HCT116 (cell line): ENCODE results near the gene ALPL. TPM values are rescaled to one million over a fixed set of nuclear protein-coding genes. Genes with fewer than 3 reads are reported as not detected.

ENCODE experiments used
- ATAC-seq: fragments of 200-7000 bp; cut with Tn5 transposase; 2 replicates; pipeline ENCODE4 v1.9.1; 2020; ENCODE audit warnings: mild to moderate bottlenecking, moderate library complexity
- BruUV-seq: library from RNA; stranded (reverse); fragments of 400-500 nt; replicated peaks from 2 replicates; lab custom pipeline; 2021; lab: Mats Ljungman, UMichigan
- CTCF ChIA-PET: fragments of 300-600 bp; sonication (Branson Sonifier 250); formaldehyde crosslinking; loops from one replicate; lab custom pipeline; 2021; ENCODE audit warnings: antibody characterized with exemption; lab: Charles Lee
- POLR2A ChIA-PET: fragments of 300-600, 350-600 bp; sonication (Branson Sonifier 250); formaldehyde crosslinking; loops from one replicate; lab custom pipeline; 2021; ENCODE audit warnings: antibody characterized with exemption; lab: Charles Lee
- RAD21 ChIA-PET, 2 experiments: fragments of 300-600 bp; sonication (Branson Sonifier 250); formaldehyde crosslinking; loops; one replicate each; lab custom pipeline; 2023; ENCODE audit warnings: low total read pairs in 2 of 2; ENCODE audit not compliant: uncharacterized antibody in 2 of 2, unreplicated experiment in 2 of 2, low non-redundant PET in 1 of 2; lab: Charles Lee
- DNase-seq: peaks from one replicate; pipeline ENCODE4 v3.0.0-alpha.2; 2010; ENCODE audit warnings: low read depth, low spot score
- H2AFZ ChIP-seq: fragments of 200-600 bp; shearing (Covaris generic), sonication (generic); 2 replicates; pipeline ENCODE4 v1.6.1; 2017; ENCODE audit warnings: low read depth, mixed run types, mixed read lengths, antibody characterized with exemption, low read length; ENCODE audit not compliant: poor library complexity, severe bottlenecking
- H3K27ac ChIP-seq: 2 replicates; pipeline ENCODE4 v1.5.1; 2012; ENCODE audit warnings: low read depth, low read length
- H3K27me3 ChIP-seq: fragments of 200-600 bp; sonication (generic); 2 replicates; pipeline ENCODE4 v1.6.1; 2016; ENCODE audit warnings: mixed run types, low read length, mixed read lengths; ENCODE audit not compliant: insufficient read depth
- H3K36me3 ChIP-seq, 2 experiments: fragments of 200-500 bp in 1 of 2; fragments of 200-600 bp in 1 of 2; sonication (Bioruptor generic) in 1 of 2; sonication (generic) in 1 of 2; 2 replicates each; pipeline versions ENCODE4 v1.5.1 to v1.6.1; 2014 to 2016; ENCODE audit warnings: low read length in 2 of 2, inconsistent platforms in 1 of 2, mixed read lengths in 1 of 2, mixed run types in 1 of 2; ENCODE audit not compliant: insufficient read depth in 2 of 2, control insufficient read depth in 1 of 2
- H3K4me1 ChIP-seq, 2 experiments: fragments of 200-600 bp in 1 of 2; sonication (generic) in 1 of 2; 2 replicates each; pipeline versions ENCODE4 v1.5.1 to v1.6.1; 2012 to 2017; ENCODE audit warnings: low read length in 2 of 2, inconsistent platforms in 1 of 2, mild to moderate bottlenecking in 1 of 2, mixed read lengths in 1 of 2, mixed run types in 1 of 2, moderate library complexity in 1 of 2; ENCODE audit not compliant: insufficient read depth in 2 of 2, control insufficient read depth in 1 of 2
- H3K4me2 ChIP-seq: fragments of 200-600 bp; sonication (generic); 2 replicates; pipeline ENCODE4 v1.6.1; 2017; ENCODE audit warnings: mixed run types, low read length, mixed read lengths
- H3K4me3 ChIP-seq, 2 experiments: fragments of 200-600 bp in 1 of 2; sonication (generic) in 1 of 2; replicated peaks in 1 of 2; 2 replicates each; pipeline ENCODE4 v1.5.1; 2011 to 2016; ENCODE audit warnings: low read length in 2 of 2, control low read depth in 1 of 2, low read depth in 1 of 2, mild to moderate bottlenecking in 1 of 2, mixed read lengths in 1 of 2, mixed run types in 1 of 2
- H3K79me2 ChIP-seq: fragments of 200-600 bp; sonication (generic); 2 replicates; pipeline ENCODE4 v1.6.1; 2017; ENCODE audit warnings: mild to moderate bottlenecking, mixed run types, low read length, moderate library complexity, mixed read lengths; ENCODE audit not compliant: insufficient read depth
- H3K9ac ChIP-seq: fragments of 200-600 bp; sonication (generic); 2 replicates; pipeline ENCODE4 v1.6.1; 2016; ENCODE audit warnings: low read length, mixed read lengths
- H3K9me2 ChIP-seq: fragments of 200-600 bp; sonication (generic), shearing (Covaris generic); 2 replicates; pipeline ENCODE4 v1.6.1; 2017; ENCODE audit warnings: mixed run types, mild to moderate bottlenecking, moderate library complexity; ENCODE audit not compliant: insufficient read depth
- H3K9me3 ChIP-seq, 2 experiments: fragments of 200-500 bp in 1 of 2; fragments of 200-600 bp in 1 of 2; sonication (Bioruptor generic) in 1 of 2; sonication (generic) in 1 of 2; 2 replicates each; pipeline ENCODE4 v1.6.1; 2014 to 2017; ENCODE audit warnings: low read length in 2 of 2, mixed read lengths in 2 of 2, inconsistent platforms in 1 of 2, low read depth in 1 of 2, mild to moderate bottlenecking in 1 of 2, mixed run types in 1 of 2, moderate library complexity in 1 of 2; ENCODE audit not compliant: control insufficient read depth in 1 of 2, insufficient read depth in 1 of 2
- H4K20me1 ChIP-seq: fragments of 200-600 bp; sonication (generic), shearing (Covaris generic); 2 replicates; pipeline ENCODE4 v1.6.1; 2017; ENCODE audit warnings: mixed run types, mild to moderate bottlenecking, moderate library complexity; ENCODE audit not compliant: insufficient read depth
- CEBPB ChIP-seq: IDR thresholded peaks from 2 replicates; pipeline ENCODE4 v1.6.1; 2012; ENCODE audit warnings: low read depth
- EGR1 ChIP-seq: IDR thresholded peaks from 2 replicates; pipeline ENCODE4 v1.6.1; 2012; ENCODE audit warnings: low read depth
- EZH2phosphoT487 ChIP-seq: fragments of 200-600 bp; IDR thresholded peaks from 2 replicates; pipeline ENCODE4 v1.6.1; 2018; ENCODE audit warnings: antibody characterized with exemption, borderline replicate concordance
- FOSL1 ChIP-seq: IDR thresholded peaks from 2 replicates; pipeline ENCODE4 v1.6.1; 2012; ENCODE audit warnings: low read depth
- POLR2AphosphoS5 ChIP-seq: IDR thresholded peaks from 2 replicates; pipeline ENCODE4 v1.6.1; 2011; ENCODE audit warnings: mild to moderate bottlenecking, low read depth, low read length, moderate library complexity
- RAD21 ChIP-seq: IDR thresholded peaks from 2 replicates; pipeline ENCODE4 v1.6.1; 2012; ENCODE audit warnings: low read depth, mild to moderate bottlenecking
- SIN3A ChIP-seq: IDR thresholded peaks from 2 replicates; pipeline ENCODE4 v1.6.1; 2012; ENCODE audit warnings: low read depth
- YY1 ChIP-seq: IDR thresholded peaks from 2 replicates; pipeline ENCODE4 v1.6.1; 2011; ENCODE audit warnings: low read length, low read depth, moderate library complexity, mild to moderate bottlenecking; ENCODE audit not compliant: insufficient replicate concordance; ENCODE audit errors: extremely low read depth
- ZFX ChIP-seq: fragments of 450-650 bp; IDR thresholded peaks from 2 replicates; pipeline ENCODE4 v1.6.1; 2017
- ZNF274 ChIP-seq: fragments of 200-500 bp; sonication (Bioruptor generic); IDR thresholded peaks from 2 replicates; pipeline ENCODE4 v1.6.1; 2014; ENCODE audit warnings: mild to moderate bottlenecking, low read depth, low read length, inconsistent platforms
- intact Hi-C: fragments of 100-400 bp; cut with micrococcal nuclease; formaldehyde crosslinking; loops from 2 replicates; pipeline ENCODE4 v1.10.0; 2022
- total RNA-seq: library from RNA; stranded (reverse); gene quantifications from one replicate; pipeline ENCODE4 v1.2.1, GENCODE V29; 2021; ENCODE audit not compliant: unreplicated experiment
- TF ChIP-seq, protein P1 (sequence below), 3 experiments: fragments of 200-600 bp in 1 of 3; sonication (generic) in 1 of 3; IDR thresholded peaks in 2 of 3; conservative IDR thresholded peaks in 1 of 3; 2 replicates each; pipeline ENCODE4 v1.5.1; 2012 to 2017; ENCODE audit warnings: low read depth in 2 of 3, low read length in 2 of 3, antibody characterized with exemption in 1 of 3, borderline replicate concordance in 1 of 3, control low read depth in 1 of 3, mild to moderate bottlenecking in 1 of 3, mixed read lengths in 1 of 3, mixed run types in 1 of 3, moderate library complexity in 1 of 3; ENCODE audit not compliant: insufficient read depth in 1 of 3
- TF ChIP-seq, protein P2 (sequence below): IDR thresholded peaks from 2 replicates; pipeline ENCODE4 v1.6.1; 2012

ALPL gene
- total RNA-seq, 1 experiment from 2014 or later: 0.61 TPM

DNA sequence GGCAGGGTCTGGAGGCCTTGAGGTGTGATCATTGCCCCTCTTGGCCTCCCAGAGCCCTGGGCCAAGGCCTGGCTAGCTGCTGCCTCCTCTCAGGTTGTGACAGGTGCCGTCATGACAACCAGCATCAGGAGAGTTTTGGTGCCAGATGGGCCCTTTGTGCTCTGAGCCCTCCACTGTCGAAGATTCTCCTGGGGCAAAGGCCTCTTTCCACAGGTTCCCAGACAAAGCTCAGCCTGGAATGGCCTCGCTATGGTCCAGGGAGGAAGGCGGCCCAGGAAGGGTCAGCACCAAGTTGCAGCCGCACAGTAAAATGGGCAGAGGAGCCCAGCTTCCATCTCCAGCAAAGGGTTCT is 78.4 kb downstream of the ALPL start:
- H3K4me1 ChIP-seq: peaks cover 20 to 40% of the 10 kb centered on the region in 2 experiments
- H2AFZ ChIP-seq: no peak overlapping the region
- H3K79me2 ChIP-seq: no peaks in the 10 kb centered on the region
- ATAC-seq: no peak; the same call in 1 of the 2 replicates
- no peaks in the 10 kb centered on the region for H3K27me3 ChIP-seq
- DNase-seq: no peak
- peak overlapping the region in 1 of 2 experiments; percentile 22; a peak in 1 of 4 replicates for H3K4me3 ChIP-seq
- ChIA-PET CTCF (interaction anchor here (1.4 kb wide), 1 partner anchor 219 kb away, joined by 4 read pairs; no protein-coding TSS in a partner anchor), POLR2A (no interaction called here), RAD21 (no interaction called here)
- TF ChIP-seq EGR1 (no peak), POLR2AphosphoS5 (no peak), ZNF274 (no peak), EZH2phosphoT487 (no peak), YY1 (no peak), FOSL1 (no peak), RAD21 (no peak), CEBPB (no peak), ZFX (no peak), SIN3A (no peak)
- TF ChIP-seq, protein P1, sequence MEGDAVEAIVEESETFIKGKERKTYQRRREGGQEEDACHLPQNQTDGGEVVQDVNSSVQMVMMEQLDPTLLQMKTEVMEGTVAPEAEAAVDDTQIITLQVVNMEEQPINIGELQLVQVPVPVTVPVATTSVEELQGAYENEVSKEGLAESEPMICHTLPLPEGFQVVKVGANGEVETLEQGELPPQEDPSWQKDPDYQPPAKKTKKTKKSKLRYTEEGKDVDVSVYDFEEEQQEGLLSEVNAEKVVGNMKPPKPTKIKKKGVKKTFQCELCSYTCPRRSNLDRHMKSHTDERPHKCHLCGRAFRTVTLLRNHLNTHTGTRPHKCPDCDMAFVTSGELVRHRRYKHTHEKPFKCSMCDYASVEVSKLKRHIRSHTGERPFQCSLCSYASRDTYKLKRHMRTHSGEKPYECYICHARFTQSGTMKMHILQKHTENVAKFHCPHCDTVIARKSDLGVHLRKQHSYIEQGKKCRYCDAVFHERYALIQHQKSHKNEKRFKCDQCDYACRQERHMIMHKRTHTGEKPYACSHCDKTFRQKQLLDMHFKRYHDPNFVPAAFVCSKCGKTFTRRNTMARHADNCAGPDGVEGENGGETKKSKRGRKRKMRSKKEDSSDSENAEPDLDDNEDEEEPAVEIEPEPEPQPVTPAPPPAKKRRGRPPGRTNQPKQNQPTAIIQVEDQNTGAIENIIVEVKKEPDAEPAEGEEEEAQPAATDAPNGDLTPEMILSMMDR (IDR thresholded peaks at IDR 0.05 in 2 of 3, conservative IDR thresholded peaks at IDR 0.05 in 1 of 3; ENCODE audit: borderline replicate concordance in 1 of 3, insufficient read depth in 1 of 3, low read depth in 2 of 3, low read length in 2 of 3): no peak
- TF ChIP-seq, protein P2, sequence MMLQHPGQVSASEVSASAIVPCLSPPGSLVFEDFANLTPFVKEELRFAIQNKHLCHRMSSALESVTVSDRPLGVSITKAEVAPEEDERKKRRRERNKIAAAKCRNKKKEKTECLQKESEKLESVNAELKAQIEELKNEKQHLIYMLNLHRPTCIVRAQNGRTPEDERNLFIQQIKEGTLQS: no peak
- H3K9me2 ChIP-seq: no peaks in the 10 kb centered on the region
- BruUV-seq: no TSS peak
- no peak overlapping the region; the same call in 1 of the 2 replicates for H3K27ac ChIP-seq
- peak overlapping the region; percentile 69 for H3K4me2 ChIP-seq
- no peaks in the 10 kb centered on the region for H3K36me3 ChIP-seq
- no peaks in the 10 kb centered on the region for H4K20me1 ChIP-seq
- no peaks in the 10 kb centered on the region for H3K9me3 ChIP-seq
- intact Hi-C loops: no loop called here
- H3K9ac ChIP-seq: peak overlapping the region; percentile 40; the same call in 1 of the 2 replicates
